GM06990 (cell line): ENCODE data around the gene ADCY6.

Experiments
- DNase-seq: peaks from one replicate; pipeline ENCODE4 v3.0.0-alpha.2; 2011; ENCODE audit not compliant: insufficient read length; ENCODE audit errors: extremely low read depth
- H3K27me3 ChIP-seq: replicated peaks from 2 replicates; pipeline ENCODE4 v1.6.0; 2011; ENCODE audit warnings: low read length; ENCODE audit not compliant: control insufficient read depth, insufficient read depth
- H3K36me3 ChIP-seq: 2 replicates; pipeline ENCODE4 v1.5.1; 2011; ENCODE audit warnings: low read length; ENCODE audit not compliant: control insufficient read depth, insufficient read depth
- H3K4me3 ChIP-seq: replicated peaks from 2 replicates; pipeline ENCODE4 v1.5.1; 2011; ENCODE audit warnings: low read depth, mild to moderate bottlenecking, control low read depth, low read length
- TF ChIP-seq, protein P1 (sequence below): IDR thresholded peaks from 2 replicates; pipeline ENCODE4 v1.5.1; 2011; ENCODE audit warnings: low read length, control low read depth, mild to moderate bottlenecking, inconsistent platforms; ENCODE audit not compliant: insufficient read depth, poor library complexity, severe bottlenecking

The ADCY6 gene

DNA sequence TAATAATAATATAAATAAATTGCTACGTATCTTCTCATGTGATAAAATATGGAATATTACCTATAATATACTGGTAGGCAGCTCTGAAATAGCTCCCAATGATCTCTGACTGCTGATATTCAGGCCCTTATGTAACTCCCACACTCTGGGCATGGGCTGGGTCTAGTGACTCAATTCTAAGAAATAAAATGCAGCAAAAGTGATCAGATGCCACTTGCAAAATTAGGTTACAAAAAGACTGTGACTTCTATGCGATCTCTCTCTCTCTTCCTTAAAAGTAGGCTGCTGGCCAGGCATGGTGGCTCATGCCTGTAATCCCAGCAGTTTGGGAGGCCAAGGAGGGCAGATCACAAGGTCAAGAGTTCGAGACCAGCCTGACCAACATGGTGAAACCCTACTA lies 19.1 kb upstream of the ADCY6 start:
- TF ChIP-seq, protein P1, sequence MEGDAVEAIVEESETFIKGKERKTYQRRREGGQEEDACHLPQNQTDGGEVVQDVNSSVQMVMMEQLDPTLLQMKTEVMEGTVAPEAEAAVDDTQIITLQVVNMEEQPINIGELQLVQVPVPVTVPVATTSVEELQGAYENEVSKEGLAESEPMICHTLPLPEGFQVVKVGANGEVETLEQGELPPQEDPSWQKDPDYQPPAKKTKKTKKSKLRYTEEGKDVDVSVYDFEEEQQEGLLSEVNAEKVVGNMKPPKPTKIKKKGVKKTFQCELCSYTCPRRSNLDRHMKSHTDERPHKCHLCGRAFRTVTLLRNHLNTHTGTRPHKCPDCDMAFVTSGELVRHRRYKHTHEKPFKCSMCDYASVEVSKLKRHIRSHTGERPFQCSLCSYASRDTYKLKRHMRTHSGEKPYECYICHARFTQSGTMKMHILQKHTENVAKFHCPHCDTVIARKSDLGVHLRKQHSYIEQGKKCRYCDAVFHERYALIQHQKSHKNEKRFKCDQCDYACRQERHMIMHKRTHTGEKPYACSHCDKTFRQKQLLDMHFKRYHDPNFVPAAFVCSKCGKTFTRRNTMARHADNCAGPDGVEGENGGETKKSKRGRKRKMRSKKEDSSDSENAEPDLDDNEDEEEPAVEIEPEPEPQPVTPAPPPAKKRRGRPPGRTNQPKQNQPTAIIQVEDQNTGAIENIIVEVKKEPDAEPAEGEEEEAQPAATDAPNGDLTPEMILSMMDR, result no peak
- no peak for DNase-seq
- Histone ChIP-seq H3K27me3 (no peaks in the 10 kb centered on the region), H3K36me3 (no peaks in the 10 kb centered on the region), H3K4me3 (no peak overlapping the region)

DNA sequence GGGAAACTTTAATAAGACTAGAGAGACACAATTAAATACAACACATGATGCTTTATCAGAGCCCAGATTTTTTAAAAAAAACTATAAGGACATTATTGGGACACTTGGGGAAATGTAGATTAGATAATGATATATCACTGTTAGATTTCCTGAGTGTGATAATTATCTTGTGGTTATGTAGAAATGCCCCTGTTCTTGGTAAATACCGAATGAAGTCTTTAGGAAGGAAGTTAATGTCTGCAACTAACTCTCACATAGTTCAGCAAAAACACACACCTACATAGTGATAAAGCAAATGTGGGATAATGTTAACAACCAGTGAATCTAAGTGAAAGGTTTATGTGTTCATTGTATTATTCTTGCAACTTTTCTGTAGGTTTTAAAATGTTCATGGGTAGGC lies 14.8 kb upstream of the ADCY6 start:
- no peak overlapping the region for H3K4me3 ChIP-seq
- no peak for DNase-seq
- TF ChIP-seq, protein P1, result no peak
- H3K36me3 ChIP-seq, result no peaks in the 10 kb centered on the region
- no peaks in the 10 kb centered on the region for H3K27me3 ChIP-seq

- Histone ChIP-seq H3K4me3 (no peak overlapping the region), H3K36me3 (no peaks in the 10 kb centered on the region), H3K27me3 (no peaks in the 10 kb centered on the region)
- TF ChIP-seq, protein P1, result no peak
- DNase-seq, result no peak
These were observed 12.1 kb upstream of the ADCY6 start for GRCh38 chr12:48800971-48801370.

GRCh38 chr12:48800457-48800856 lies 11.6 kb upstream of the ADCY6 start:
- Histone ChIP-seq H3K4me3 (no peak overlapping the region), H3K27me3 (no peaks in the 10 kb centered on the region), H3K36me3 (no peaks in the 10 kb centered on the region)
- no peak for DNase-seq
- TF ChIP-seq, protein P1, result no peak

DNA sequence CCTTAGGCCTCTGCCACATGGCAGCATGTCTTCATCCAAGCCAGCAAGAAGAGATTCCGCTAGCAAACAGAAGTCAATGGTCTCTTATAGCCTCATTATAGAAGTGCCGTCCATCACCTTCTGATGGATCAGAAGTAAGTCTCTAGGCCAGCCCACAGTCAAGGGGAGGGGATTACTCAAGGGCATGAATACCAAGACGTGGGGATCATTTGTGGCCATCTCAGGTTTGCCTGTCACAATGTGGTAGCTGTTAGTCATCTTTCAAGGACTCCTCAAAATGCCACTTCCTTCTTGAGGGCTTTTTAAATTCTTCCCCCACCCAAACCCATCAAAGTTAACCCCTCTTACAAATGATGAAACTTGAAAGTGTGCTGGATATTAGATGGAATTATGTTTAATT lies 8.1 kb upstream of the ADCY6 start:
- Histone ChIP-seq H3K36me3 (no peaks in the 10 kb centered on the region), H3K4me3 (no peak overlapping the region), H3K27me3 (no peaks in the 10 kb centered on the region)
- DNase-seq, result no peak
- TF ChIP-seq, protein P1, result no peak
